Gastroesophageal sphincter (tissue), 4 donors: ENCODE data around the gene JAKMIP2. TPM values are rescaled to one million over a fixed set of nuclear protein-coding genes. Genes with fewer than 3 reads are reported as not detected.

Experiments used
- ATAC-seq: fragments of 150-250 bp; one replicate; pipeline ENCODE4 v1.9.1; 2016; ENCODE audit warnings: mild to moderate bottlenecking, moderate library complexity
- H3K27ac ChIP-seq, 4 donors: fragments of 200-600 bp; sonication (generic) in 3 of 4; 1 replicate in 3 of 4; 2 replicates in 1 of 4; pipeline ENCODE4 v1.5.1; 2016 to 2019
- H3K27me3 ChIP-seq: fragments of 200-600 bp; sonication (generic); one replicate; pipeline ENCODE4 v1.5.1; 2019
- H3K36me3 ChIP-seq, 2 donors: fragments of 200-600 bp; sonication (generic); one replicate each; pipeline ENCODE4 v1.5.1; 2019; ENCODE audit warnings: control low read depth in 1 of 2
- H3K4me1 ChIP-seq, 3 donors: fragments of 200-600 bp; sonication (generic); 1 replicate in 2 of 3; 2 replicates in 1 of 3; pipeline ENCODE4 v1.5.1; 2016 to 2019; ENCODE audit warnings: control low read depth in 2 of 3
- H3K4me3 ChIP-seq, 2 donors: fragments of 200-600 bp; sonication (generic); one replicate each; pipeline ENCODE4 v1.5.1; 2019; ENCODE audit warnings: mild to moderate bottlenecking in 1 of 2, moderate library complexity in 1 of 2
- H3K9me3 ChIP-seq, 3 donors: fragments of 200-600 bp; sonication (generic); one replicate each; pipeline ENCODE4 v1.5.1; 2017 to 2019; ENCODE audit warnings: control low read depth in 2 of 3
- CTCF ChIP-seq, 4 experiments: fragments of 200-600 bp in 2 of 4; fragments of 450-650 bp in 2 of 4; sonication (generic) in 1 of 4; IDR thresholded peaks; one replicate each; pipeline ENCODE4 v1.5.1; 2017 to 2019; ENCODE audit warnings: antibody characterized with exemption in 4 of 4, mild to moderate bottlenecking in 2 of 4, moderate library complexity in 2 of 4
- EP300 ChIP-seq: sonication (generic); formaldehyde crosslinking; IDR thresholded peaks from one replicate; pipeline ENCODE4 v1.6.1; 2017; ENCODE audit warnings: antibody characterized with exemption, mild to moderate bottlenecking
- POLR2A ChIP-seq, 2 donors: fragments of 450-650 bp; IDR thresholded peaks; one replicate each; pipeline ENCODE4 v1.6.1; 2017; ENCODE audit warnings: antibody characterized with exemption in 2 of 2, mild to moderate bottlenecking in 2 of 2, moderate library complexity in 1 of 2
- POLR2AphosphoS5 ChIP-seq: sonication (generic); formaldehyde crosslinking; IDR thresholded peaks from one replicate; pipeline ENCODE4 v1.6.1; 2017; ENCODE audit warnings: antibody characterized with exemption
- WGBS, 2 donors: methylation state at CpG; one replicate each; pipeline ENCODE4 v1.1.5; 2018; ENCODE audit warnings: low coverage in 1 of 2; 5-methylcytosine and 5-hydroxymethylcytosine counted together
- total RNA-seq, 4 donors: library from RNA; depleted of rRNA; stranded (reverse); fragments of >200 nt; gene quantifications; one replicate each; pipeline ENCODE4 v1.1.0, GENCODE V29; 2016

The JAKMIP2 gene
- total RNA-seq, 4 donors from 2014 or later, result 0.62 to 2.3 (median 0.79) TPM

GRCh38 chr5:147617711-147618350 lies 164.7 kb downstream of the JAKMIP2 start:
- H3K4me1 ChIP-seq, result no peaks in the 10 kb centered on the region
- H3K27ac ChIP-seq, result no peak overlapping the region
- H3K36me3 ChIP-seq, result no peaks in the 10 kb centered on the region
- H3K4me3 ChIP-seq, result no peak overlapping the region
- 87 to 97% methylated on average over 3 to 6 of the region's 6 CpGs for WGBS, 2 donors
- no peaks in the 10 kb centered on the region for H3K27me3 ChIP-seq
- TF ChIP-seq POLR2A (IDR thresholded peaks at IDR 0.05) (no peak), CTCF (IDR thresholded peaks at IDR 0.05) (no peak), EP300 (no peak), POLR2AphosphoS5 (no peak)
- no peak for ATAC-seq
- no peaks in the 10 kb centered on the region for H3K9me3 ChIP-seq

- Histone ChIP-seq H3K4me1 (no peaks in the 10 kb centered on the region), H3K4me3 (no peak overlapping the region), H3K27ac (no peak overlapping the region), H3K27me3 (no peaks in the 10 kb centered on the region), H3K9me3 (no peaks in the 10 kb centered on the region), H3K36me3 (no peaks in the 10 kb centered on the region)
- TF ChIP-seq CTCF (IDR thresholded peaks at IDR 0.05) (no peak), POLR2AphosphoS5 (no peak), EP300 (no peak), POLR2A (IDR thresholded peaks at IDR 0.05) (no peak)
- WGBS, 2 donors, result 67 to 86% methylated on average over 4 of the region's 4 CpGs
- no peak for ATAC-seq
These were observed 165.3 kb downstream of the JAKMIP2 start for GRCh38 chr5:147617191-147617606.

GRCh38 chr5:147616421-147616820 lies 166.1 kb downstream of the JAKMIP2 start:
- Histone ChIP-seq H3K27me3 (no peaks in the 10 kb centered on the region), H3K4me1 (no peaks in the 10 kb centered on the region), H3K9me3 (no peaks in the 10 kb centered on the region), H3K27ac (no peak overlapping the region), H3K36me3 (no peaks in the 10 kb centered on the region), H3K4me3 (no peak overlapping the region)
- WGBS, 2 donors, result 17 to 86% methylated on average over 1 of the region's 1 CpG
- no peak for TF ChIP-seq POLR2AphosphoS5
- TF ChIP-seq POLR2A (IDR thresholded peaks at IDR 0.05), result no peak
- TF ChIP-seq CTCF (IDR thresholded peaks at IDR 0.05), result no peak
- TF ChIP-seq EP300, result no peak
- no peak for ATAC-seq

GRCh38 chr5:147613359-147613758 lies 169.2 kb downstream of the JAKMIP2 start:
- H3K36me3 ChIP-seq, result no peaks in the 10 kb centered on the region
- WGBS, 2 donors, result 67 to 70% methylated on average over 1 of the region's 1 CpG
- H3K27me3 ChIP-seq, result no peaks in the 10 kb centered on the region
- H3K4me1 ChIP-seq, result no peaks in the 10 kb centered on the region
- H3K4me3 ChIP-seq, result no peak overlapping the region
- peak; percentile 41 for ATAC-seq
- no peak overlapping the region for H3K27ac ChIP-seq
- H3K9me3 ChIP-seq, result no peaks in the 10 kb centered on the region
- TF ChIP-seq POLR2A (IDR thresholded peaks at IDR 0.05) (no peak), CTCF (IDR thresholded peaks at IDR 0.05) (no peak)

- no peaks in the 10 kb centered on the region for H3K36me3 ChIP-seq
- no peaks in the 10 kb centered on the region for H3K9me3 ChIP-seq
- WGBS, 2 donors, result no CpG with 5 or more reads among the region's 4 CpGs
- TF ChIP-seq CTCF (IDR thresholded peaks at IDR 0.05) (no peak), POLR2A (IDR thresholded peaks at IDR 0.05) (no peak)
- no peaks in the 10 kb centered on the region for H3K27me3 ChIP-seq
- no peak overlapping the region for H3K27ac ChIP-seq
- no peak for ATAC-seq
- no peak overlapping the region for H3K4me3 ChIP-seq
- H3K4me1 ChIP-seq, result no peaks in the 10 kb centered on the region
These were observed 171.0 kb downstream of the JAKMIP2 start for GRCh38 chr5:147611483-147611882.
